NK-92 (cell line): ENCODE measurements around the gene CNOT10.
"Not testable (repeated sequence)": the region's sequence is repeated elsewhere in the genome, so short reads cannot be mapped to it uniquely, and the experiment has no call there.

ENCODE experiments used
- DNase-seq: peaks from one replicate; lab custom pipeline; 2025; ENCODE audit not compliant: unreplicated experiment; lab: John Stamatoyannopoulos, UW

CNOT10 gene, protein sequence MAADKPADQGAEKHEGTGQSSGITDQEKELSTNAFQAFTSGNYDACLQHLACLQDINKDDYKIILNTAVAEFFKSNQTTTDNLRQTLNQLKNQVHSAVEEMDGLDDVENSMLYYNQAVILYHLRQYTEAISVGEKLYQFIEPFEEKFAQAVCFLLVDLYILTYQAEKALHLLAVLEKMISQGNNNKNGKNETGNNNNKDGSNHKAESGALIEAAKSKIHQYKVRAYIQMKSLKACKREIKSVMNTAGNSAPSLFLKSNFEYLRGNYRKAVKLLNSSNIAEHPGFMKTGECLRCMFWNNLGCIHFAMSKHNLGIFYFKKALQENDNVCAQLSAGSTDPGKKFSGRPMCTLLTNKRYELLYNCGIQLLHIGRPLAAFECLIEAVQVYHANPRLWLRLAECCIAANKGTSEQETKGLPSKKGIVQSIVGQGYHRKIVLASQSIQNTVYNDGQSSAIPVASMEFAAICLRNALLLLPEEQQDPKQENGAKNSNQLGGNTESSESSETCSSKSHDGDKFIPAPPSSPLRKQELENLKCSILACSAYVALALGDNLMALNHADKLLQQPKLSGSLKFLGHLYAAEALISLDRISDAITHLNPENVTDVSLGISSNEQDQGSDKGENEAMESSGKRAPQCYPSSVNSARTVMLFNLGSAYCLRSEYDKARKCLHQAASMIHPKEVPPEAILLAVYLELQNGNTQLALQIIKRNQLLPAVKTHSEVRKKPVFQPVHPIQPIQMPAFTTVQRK

DNA sequence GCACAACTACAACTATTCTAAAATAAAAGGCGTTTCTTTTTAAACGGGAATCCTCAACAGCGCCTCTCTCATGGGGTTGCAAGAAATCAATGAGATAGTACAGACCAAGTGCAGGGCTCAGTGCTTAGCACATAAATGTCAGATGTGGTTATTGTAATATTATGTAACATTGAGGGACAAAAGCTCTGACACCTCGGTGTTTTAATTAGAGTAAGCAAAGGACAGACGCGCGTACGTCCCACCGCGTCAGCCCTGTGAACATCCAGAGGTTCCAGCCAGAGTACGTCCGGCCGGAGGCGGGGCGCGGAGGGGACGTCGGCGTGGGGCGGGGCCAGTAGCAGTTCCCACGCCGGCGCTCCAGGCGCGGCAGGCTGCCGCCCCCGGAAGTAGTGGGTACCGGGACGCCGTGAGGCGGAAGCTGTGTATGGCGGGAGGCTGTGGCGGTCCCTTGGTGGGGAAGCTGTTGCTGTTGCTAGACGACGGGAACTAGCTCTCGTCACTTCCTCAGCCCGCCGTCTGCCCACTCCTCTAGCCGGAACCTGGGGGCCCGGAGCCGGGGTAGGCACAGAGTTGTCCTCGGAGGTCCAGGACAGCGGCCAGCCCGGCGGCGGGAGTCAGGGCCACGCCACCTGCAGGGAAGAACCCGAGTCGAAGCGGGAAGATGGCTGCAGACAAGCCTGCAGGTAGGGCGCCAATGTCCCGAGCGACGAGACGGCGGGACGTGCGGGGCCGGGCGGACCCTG, at the start of gene CNOT10:
CNOT10 (plus strand) TSS at position 389 of the 743 bp plus-strand sequence; CDS start at position 662, 273 bp downstream.
- DNase-seq: peak; percentile 83

DNA sequence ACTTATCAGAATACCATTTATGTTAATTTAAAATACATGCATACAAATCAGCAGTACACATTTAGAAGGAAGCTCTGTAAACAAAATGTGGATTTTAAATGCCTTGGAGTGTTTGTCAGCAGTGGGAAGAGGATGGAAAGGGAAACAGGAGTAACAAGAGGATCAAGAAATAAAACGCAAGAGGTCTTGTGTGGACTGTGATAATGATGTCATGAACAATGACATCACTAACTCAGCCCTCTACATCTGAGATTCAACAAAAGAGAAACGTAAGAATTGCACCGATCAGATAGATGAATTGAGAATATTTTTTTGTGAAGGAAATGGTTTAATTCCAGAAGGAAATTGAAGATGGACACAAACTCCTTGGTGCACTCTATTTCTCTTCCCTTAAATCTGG, 44.0 kb upstream of the CNOT10 start:
- no peak for DNase-seq

DNA sequence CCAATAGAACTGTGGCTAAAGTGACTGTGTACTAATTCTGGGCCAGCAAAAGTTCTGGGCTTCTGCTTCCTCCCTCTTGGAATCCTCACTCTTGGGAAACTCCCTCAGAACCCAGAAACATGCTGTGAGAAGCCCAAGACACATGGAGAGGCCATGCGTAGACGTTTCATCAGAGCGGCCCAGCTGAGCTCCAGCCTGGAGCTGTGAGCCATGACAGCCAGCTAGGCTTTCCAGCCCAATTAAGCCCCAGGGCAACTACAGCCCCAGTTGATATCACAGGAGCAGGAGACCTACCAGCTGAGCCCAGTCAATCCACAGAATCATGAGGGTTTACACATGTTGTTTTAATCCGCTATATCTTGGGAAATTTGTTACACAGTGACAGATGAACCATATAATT, 43.6 kb upstream of the CNOT10 start:
- DNase-seq: no peak

DNA sequence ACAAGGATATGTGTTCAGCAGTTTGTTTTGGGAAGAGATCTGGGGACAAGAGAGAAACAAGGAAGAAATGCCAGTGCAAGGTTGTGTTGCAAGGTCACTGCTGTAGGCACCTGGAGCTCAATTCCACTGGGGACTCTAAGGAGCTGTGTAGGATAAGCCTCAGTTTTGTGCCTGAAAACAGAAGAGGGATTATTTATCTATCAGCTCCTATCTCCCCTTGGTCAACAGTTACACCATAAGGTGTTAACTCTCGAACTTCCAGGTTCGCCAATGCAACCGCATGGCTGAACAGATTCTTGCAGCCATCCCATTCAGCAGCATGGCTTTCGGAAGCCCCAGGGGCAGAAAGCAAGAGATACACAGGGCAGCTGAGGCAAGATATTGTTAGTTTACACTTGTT, 41.6 kb upstream of the CNOT10 start:
- no peak for DNase-seq

DNA sequence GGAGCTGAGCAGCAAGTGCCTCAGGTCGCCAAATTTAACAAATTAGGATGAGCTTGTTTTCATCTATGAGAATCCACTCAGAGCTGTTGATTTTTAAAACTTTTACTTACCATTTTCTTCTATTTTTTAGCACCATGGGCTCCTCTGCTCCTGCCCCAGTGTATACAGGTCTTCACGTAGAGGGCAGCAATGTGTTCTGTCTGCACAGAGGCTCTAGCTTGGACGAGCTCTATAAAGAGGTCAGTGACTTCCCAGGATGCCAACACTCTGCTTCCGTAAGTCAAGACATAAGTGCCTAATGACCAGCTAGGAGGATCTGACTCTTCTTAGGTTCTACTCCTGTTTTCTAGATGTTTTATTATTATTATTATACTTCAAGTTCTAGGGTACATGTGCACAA, 41.2 kb upstream of the CNOT10 start:
- DNase-seq: no peak

DNA sequence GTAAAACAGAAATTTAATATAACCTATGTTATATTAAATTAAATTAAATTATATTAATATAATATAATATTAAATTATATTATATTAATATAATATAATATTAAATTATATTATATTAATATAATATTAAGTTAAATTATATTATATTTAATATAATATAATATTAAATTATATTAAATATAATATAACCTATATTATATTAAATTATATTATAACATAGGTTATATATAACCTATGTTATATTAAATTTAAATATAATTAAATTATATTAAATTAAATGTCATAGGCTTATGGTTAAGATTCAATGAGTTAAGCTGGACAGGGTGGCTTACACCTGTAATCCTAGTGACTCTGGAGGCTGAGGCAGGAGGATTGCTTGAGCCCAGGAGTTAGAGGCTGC, 40.6 kb upstream of the CNOT10 start:
- DNase-seq: no peak

DNA sequence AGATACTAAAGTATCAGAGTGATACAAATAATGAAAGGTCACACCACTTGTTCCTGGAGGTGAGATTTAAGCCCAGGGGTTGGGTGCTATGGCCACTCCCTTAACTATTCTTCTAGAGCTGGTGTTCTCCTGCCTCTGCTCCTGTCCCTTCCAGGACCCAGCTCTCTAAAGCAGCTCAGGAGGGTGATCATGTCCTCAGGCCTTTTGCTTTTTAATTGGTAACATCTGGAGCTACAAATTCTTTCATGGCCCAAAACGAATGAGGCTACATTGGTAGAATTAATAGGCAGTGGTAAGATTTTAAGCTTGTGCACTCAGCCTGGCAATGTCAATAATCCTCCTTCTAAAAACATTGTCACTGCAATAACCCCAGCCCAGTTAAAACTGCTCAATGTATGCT, 38.2 kb upstream of the CNOT10 start:
- no peak for DNase-seq

DNA sequence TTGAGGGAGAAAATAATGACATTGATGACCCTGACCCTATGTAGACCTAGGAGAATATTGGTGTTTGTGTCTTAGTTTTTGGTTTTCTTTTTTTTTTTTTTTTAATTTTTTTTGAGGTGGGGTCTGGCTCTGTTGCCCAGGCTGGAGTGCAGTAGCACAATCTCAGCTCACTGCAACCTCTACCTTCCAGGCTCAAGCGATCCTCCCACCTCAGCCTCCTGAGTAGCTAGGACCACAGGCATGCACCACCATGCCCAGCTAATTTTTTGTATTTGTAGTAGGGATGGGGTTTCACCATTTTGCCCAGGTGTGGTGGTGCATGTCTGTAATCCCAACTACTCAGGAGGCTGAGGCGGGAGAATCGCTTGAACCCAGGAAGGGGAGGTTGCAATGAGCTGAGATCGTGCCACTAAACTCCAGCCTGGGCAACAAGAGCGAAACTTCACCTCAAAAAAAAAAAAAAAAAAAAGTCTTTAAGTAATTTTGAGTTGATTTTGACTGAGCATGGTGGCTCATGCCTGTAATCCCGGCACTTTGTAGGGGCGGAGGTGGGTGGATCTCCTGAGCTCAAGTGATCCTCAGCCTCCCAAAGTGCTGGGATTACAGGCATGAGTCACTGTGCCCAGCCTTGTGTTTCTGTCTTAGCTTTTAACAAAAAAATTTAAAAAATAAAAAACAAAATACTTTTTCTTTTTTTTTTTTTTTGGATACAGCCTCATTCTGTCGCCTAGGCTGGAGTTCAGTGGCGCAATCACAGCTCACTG, 32.5 kb upstream of the CNOT10 start:
- DNase-seq: not testable (repeated sequence)

DNA sequence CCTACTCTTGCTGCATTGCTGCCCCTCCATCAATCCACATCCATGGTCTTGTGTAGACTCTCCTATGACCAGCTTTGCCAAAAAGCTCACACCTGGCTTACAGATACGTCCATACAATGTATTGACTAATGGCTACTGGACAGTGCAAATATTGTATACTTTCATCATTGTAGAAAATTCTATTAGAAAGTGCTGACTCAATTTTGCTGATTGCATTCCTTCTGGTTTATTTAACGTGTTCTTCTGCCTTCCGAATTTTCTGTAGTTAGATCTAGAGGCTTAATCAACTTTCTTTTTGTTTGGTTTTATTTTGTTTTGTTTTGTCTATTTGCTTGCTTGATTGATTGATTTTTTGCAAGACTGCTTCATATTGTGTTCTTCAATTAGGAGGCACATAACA, 29.8 kb upstream of the CNOT10 start:
- DNase-seq: no peak

DNA sequence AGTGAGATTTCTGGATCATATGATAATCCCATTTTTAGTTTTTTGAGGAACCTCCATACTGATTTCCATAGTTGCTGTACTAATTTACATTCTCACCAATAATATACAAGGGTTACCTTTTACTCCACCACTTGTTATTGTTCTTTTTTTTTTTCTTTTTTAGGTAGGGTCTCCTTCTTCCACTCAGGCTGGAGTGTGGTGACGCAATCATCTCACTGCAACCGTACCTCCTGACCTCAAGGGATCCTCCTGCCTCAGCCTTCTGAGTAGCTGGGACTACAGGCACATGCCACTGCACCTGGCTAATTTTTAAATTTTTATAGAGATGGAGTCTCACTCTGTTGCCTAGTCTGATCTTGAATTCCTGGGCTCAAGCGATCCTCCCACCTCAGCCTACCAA, 24.4 kb upstream of the CNOT10 start:
- no peak for DNase-seq

DNA sequence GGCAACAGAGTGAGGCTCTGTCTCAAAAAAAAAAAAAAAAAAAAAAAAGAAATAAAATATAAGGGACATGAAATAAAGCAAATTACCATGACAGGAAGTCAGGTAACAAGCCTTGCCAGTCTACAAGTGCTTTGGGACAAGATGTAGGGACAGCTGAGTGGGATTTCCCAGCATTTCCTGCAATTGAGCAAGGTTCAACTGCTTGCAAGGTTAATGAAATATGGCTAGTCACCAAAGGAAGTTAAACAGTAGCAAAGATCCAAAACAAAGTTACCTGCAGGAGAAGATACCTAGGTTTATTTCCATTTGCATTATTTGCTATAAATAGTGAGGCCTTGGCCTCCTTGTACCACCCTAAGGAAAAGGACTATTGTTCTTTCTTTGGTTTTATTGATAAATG, 22.3 kb upstream of the CNOT10 start:
- DNase-seq: no peak

DNA sequence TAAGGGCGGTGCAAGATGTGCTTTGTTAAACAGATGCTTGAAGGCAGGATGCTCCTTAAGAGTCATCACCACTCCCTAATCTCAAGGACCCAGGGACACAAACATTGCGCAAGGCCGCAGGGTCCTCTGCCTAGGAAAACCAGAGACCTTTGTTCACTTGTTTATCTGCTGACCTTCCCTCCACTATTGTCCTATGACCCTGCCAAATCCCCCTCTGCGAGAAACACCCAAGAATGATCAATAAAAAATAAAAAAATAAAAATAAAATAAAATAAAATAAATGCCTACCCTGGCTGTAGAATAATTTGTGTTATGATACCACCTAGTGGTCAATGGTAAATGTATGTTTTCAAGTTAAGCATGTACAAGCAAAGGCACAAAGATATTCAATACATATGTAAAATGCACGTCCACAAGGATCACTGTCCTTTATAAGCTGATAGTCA, 20.3 kb upstream of the CNOT10 start:
- DNase-seq: not testable (repeated sequence)

DNA sequence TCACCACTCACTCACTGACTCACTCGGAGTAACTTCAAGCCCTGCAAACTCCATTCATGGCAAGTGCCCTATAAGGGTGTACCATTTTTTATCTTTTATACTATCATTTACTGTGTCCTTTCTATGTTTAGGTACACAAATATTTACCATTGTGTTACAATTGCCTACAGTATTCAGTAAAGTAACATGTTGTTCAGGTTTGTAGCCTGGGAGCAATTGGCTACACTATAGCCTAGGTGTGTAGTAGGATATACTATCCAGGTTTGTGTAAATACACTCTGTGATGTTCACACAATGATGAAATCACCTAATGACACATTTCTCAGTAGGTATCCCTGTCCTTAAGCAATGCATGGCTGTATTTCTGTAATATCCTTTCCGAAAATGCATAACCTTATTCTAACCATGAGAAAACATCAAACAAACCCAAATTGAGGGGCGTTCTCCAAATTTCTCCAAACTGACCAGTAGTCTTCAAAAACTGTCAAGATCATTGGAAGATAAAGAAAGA, 17.9 kb upstream of the CNOT10 start:
- no peak for DNase-seq

DNA sequence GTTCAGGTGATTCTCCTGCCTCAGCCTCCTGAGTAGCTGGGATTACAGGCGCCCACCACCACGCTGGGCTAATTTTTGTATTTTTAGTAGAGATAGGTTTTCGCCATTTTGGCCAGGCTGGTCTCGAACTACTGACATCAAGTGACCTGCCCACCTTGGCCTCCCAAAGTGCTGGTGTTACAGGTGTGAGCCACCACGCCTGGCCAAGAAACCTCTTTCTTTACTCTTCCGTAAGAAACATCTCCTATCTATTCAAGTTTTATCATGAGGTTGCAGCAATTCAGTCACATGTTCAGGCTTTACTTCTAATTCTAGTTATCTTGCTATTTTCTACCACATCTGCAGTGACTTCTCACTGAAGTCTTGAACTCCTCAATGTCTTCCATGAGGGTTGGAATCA, 15.8 kb upstream of the CNOT10 start:
- DNase-seq: not testable (repeated sequence)

DNA sequence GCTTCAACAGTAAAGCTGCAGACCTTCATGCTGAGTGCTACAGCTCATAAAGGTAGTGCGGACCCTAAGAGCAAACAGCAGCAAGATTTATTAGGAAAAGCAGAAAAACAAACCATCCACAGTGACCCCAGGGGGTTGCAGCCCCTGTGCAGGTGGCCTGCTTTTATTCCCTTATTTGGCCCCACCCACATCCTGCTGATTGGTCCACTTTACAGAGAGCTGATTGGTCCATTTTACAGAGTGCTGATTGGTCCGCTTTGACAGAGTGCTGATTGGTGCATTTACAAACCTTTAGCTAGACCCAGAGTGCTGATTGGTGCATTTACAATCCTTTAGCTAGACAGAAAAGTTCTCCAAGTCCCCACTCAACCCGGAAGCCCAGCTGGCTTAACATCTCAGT, 11.3 kb upstream of the CNOT10 start:
- not testable (repeated sequence) for DNase-seq

DNA sequence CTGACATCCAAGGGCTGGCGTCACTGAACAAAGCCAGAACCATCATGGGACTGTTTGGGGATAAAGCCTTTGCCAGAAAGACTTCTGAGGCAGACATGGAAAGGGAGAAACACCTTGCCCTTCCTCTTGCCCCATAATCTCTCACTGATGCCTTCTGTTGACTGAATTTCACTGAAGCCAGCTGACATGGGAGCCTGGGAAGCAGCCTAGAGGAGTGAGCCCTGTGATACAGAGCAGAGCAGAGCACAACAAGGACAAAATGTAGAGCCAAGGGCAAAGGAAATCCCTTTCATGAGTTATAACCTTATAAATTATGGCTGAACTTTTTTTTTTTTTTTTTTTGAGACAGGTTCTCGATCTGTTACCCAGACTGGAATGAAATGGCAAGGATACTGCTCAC, 9.8 kb upstream of the CNOT10 start:
- DNase-seq: no peak

DNA sequence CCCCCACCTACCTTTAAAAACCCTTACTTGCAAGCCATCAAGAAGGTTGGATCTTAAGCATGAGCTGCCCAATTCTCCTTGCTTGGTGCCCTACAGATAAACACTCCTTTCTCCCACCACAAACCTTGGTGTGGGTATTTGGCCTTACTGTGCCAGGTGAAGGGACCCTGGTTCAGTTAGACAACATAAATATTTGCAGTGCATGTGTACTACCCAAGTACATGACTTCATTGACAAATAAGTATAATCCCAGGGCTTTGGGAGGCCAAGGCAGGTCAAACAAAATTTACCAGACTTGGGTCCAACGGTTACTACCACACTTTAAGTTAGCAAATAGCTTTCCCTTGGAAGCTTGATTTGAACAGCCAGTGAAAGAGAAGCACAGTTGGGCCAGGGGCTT, 9.3 kb upstream of the CNOT10 start:
- DNase-seq: no peak

DNA sequence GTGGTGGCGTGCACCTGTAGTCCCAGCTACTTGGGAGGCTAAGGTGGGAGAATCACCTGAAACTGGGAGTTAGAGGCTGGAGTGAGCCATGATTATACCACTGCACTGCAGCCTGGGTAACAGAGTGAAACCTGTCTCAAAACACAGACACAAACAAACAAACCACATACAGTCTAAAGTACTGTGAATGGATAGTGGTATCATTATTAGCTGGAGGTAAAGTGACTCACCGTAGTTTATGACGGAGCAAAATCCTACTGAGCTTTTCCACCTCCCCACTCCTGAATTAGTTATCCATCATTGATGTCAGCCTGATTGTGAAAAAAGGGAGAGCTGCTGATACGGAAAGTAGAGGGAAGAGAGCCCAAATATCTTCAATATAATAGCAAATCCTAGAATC, 3.2 kb upstream of the CNOT10 start:
- no peak for DNase-seq

DNA sequence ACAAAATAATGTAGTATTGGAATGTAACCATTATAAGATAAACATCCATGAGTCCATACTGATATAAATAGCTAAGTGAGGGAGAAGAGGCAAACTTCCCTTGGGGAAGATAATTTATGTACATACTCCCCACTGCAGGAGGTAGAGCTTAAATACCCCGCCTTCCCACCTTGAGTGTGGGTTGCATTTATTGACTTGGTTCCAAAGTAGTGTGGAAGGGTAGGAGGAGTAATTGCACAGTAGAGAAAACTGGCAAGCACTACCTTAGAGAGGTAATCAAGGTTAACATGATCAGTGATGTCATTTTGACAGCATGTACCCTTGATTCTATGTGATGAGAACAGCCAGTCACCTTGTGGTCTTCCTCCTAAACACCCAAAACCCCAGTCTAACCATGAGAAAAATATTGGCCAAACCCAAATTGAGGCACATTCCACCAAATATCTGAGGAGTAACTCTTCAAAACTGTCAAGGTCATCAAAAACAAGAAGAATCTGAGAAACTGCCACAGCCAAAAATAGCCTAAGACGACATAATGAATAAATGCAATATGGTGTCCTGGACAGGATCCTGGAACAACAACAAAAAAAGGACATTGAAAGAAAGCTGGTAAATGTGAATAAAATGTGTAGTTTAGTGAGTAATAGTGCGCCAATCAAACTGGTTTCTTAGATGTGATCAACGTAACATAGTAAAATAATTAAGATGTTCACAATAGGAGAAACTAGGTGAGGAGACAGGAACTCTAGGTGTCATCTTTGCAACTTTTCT, 774 bp upstream of the CNOT10 start:
- DNase-seq: no peak
